ENCODE measurements around the gene TXNL4B. TPM values are rescaled to one million over a fixed set of nuclear protein-coding genes. Genes with fewer than 3 reads are reported as not detected.
"Not testable (repeated sequence)": the region's sequence is repeated elsewhere in the genome, so short reads cannot be mapped to it uniquely, and the experiment has no call there.

The TXNL4B gene
- total and polyA plus RNA-seq, 8 donors = 0.87 to 23.3 (median 6.5) TPM

GRCh38 chr16:72091217-72091616 is 2.2 kb downstream of the TXNL4B start:
- TF ChIP-seq EP300 (IDR thresholded peaks at IDR 0.05) (no peak), POLR2AphosphoS5 (IDR thresholded peaks at IDR 0.05) (no peak), POLR2A (IDR thresholded peaks at IDR 0.05) (no peak), CTCF (IDR thresholded peaks at IDR 0.05) (no peak)
- DNase-seq = no peak
- H3K27ac ChIP-seq = no peak overlapping the region
- peaks cover 20 to 48% (median 48%) of the 10 kb centered on the region in 4 donors for H3K36me3 ChIP-seq
- H3K4me1 ChIP-seq = peaks cover 24 to 46% (median 40%) of the 10 kb centered on the region in 4 donors
- no peaks in the 10 kb centered on the region for H3K27me3 ChIP-seq
- H3K4me3 ChIP-seq = no peak overlapping the region
- no peaks in the 10 kb centered on the region for H3K9me3 ChIP-seq
- WGBS, 5 donors = 69 to 82% (median 70%) methylated on average over 3 of the region's 3 CpGs
- intact Hi-C loops (cut with DNase I; ENCODE audit: low total_unique reads) = no loop called here

- DNase-seq = no peak
- peaks cover 0 to 14% (median 6%) of the 10 kb centered on the region in 4 donors for H3K9me3 ChIP-seq
- H3K36me3 ChIP-seq = peaks cover 26 to 66% (median 61%) of the 10 kb centered on the region in 4 donors
- no peak overlapping the region for H3K4me3 ChIP-seq
- 73 to 98% (median 78%) methylated on average over 2 of the region's 2 CpGs for WGBS, 5 donors
- intact Hi-C loops (cut with DNase I; ENCODE audit: low total_unique reads) = no loop called here
- H3K4me1 ChIP-seq = no peaks in the 10 kb centered on the region
- no peak for TF ChIP-seq CTCF (IDR thresholded peaks at IDR 0.05)
- TF ChIP-seq EP300 (IDR thresholded peaks at IDR 0.05) = no peak
- TF ChIP-seq POLR2A (IDR thresholded peaks at IDR 0.05) = no peak
- no peak for TF ChIP-seq POLR2AphosphoS5 (IDR thresholded peaks at IDR 0.05)
- no peak overlapping the region for H3K27ac ChIP-seq
- H3K27me3 ChIP-seq = no peaks in the 10 kb centered on the region
These were observed 8.4 kb downstream of the TXNL4B start for GRCh38 chr16:72085002-72085401.

- Histone ChIP-seq H3K27me3 (no peaks in the 10 kb centered on the region), H3K4me1 (no peaks in the 10 kb centered on the region), H3K36me3 (peaks cover 21 to 60% (median 55%) of the 10 kb centered on the region in 4 donors), H3K9me3 (peaks cover 0 to 14% (median 6%) of the 10 kb centered on the region in 4 donors), H3K4me3 (no peak overlapping the region), H3K27ac (no peak overlapping the region)
- TF ChIP-seq EP300 (IDR thresholded peaks at IDR 0.05) (no peak), CTCF (IDR thresholded peaks at IDR 0.05) (no peak), POLR2A (IDR thresholded peaks at IDR 0.05) (no peak), POLR2AphosphoS5 (IDR thresholded peaks at IDR 0.05) (no peak)
- 89 to 100% (median 98%) methylated on average over 10 of the region's 10 CpGs for WGBS, 5 donors
- intact Hi-C loops (cut with DNase I; ENCODE audit: low total_unique reads) = no loop called here
- no peak for DNase-seq
These were observed 9.0 kb downstream of the TXNL4B start for GRCh38 chr16:72084445-72084844.

- peaks cover 0 to 14% (median 6%) of the 10 kb centered on the region in 4 donors for H3K9me3 ChIP-seq
- TF ChIP-seq EP300 (IDR thresholded peaks at IDR 0.05) (no peak), CTCF (IDR thresholded peaks at IDR 0.05) (no peak), POLR2A (IDR thresholded peaks at IDR 0.05) (no peak), POLR2AphosphoS5 (IDR thresholded peaks at IDR 0.05) (no peak)
- 40 to 58% (median 53%) methylated on average over 3 of the region's 3 CpGs for WGBS, 5 donors
- peaks cover 17 to 54% (median 50%) of the 10 kb centered on the region in 4 donors for H3K36me3 ChIP-seq
- H3K4me1 ChIP-seq = no peaks in the 10 kb centered on the region
- intact Hi-C loops (cut with DNase I; ENCODE audit: low total_unique reads) = no loop called here
- no peak for DNase-seq
- H3K27me3 ChIP-seq = no peaks in the 10 kb centered on the region
- H3K27ac ChIP-seq = no peak overlapping the region
- H3K4me3 ChIP-seq = no peak overlapping the region
These were observed 9.5 kb downstream of the TXNL4B start for GRCh38 chr16:72083778-72084404.

GRCh38 chr16:72076991-72077706 is 16.3 kb downstream of the TXNL4B start:
- not testable (repeated sequence) for DNase-seq

GRCh38 chr16:72075067-72075466 is 18.4 kb downstream of the TXNL4B start:
- intact Hi-C loops (cut with DNase I; ENCODE audit: low total_unique reads); H3K9me3 ChIP-seq; H3K27me3 ChIP-seq; H3K4me3 ChIP-seq; DNase-seq: not testable (repeated sequence)
- H3K4me1 ChIP-seq = peaks cover 16 to 39% (median 29%) of the 10 kb centered on the region in 4 donors
- peaks cover 0 to 12% (median 5%) of the 10 kb centered on the region in 4 donors for H3K36me3 ChIP-seq
- peak overlapping the region in 4 of 5 donors; percentile 26 to 75 (median 64) for H3K27ac ChIP-seq
- WGBS, 5 donors = 21 to 39% (median 26%) methylated on average over 1 to 2 of the region's 6 CpGs

More at GRCh38 chr16:72076991-72077706, 16.3 kb downstream of the TXNL4B start:
- H3K9me3 ChIP-seq; H3K27ac ChIP-seq; intact Hi-C loops (cut with DNase I; ENCODE audit: low total_unique reads); H3K27me3 ChIP-seq; H3K4me3 ChIP-seq: not testable (repeated sequence)
- WGBS, 5 donors = 79 to 100% (median 93%) methylated on average over 2 to 3 of the region's 5 CpGs
- peaks cover 0 to 12% (median 5%) of the 10 kb centered on the region in 4 donors for H3K36me3 ChIP-seq
- H3K4me1 ChIP-seq = peaks cover 16 to 34% (median 25%) of the 10 kb centered on the region in 4 donors
